Heart right ventricle (tissue), 16 donors: ENCODE measurements around the gene MYO3B. TPM values are rescaled to one million over a fixed set of nuclear protein-coding genes. Genes with fewer than 3 reads are reported as not detected.
"Not testable (repeated sequence)": the region's sequence is repeated elsewhere in the genome, so short reads cannot be mapped to it uniquely, and the experiment has no call there.

ENCODE experiments used
- ATAC-seq, 8 donors: fragments of 200-7000 bp; cut with Tn5 transposase; one replicate each; pipeline ENCODE4 v1.9.1; 2020; ENCODE audit warnings: mild to moderate bottlenecking in 8 of 8, moderate library complexity in 8 of 8, moderate number of reproducible peaks in 1 of 8
- DNase-seq, 2 donors: peaks; one replicate each; pipeline ENCODE4 v3.0.0-alpha.2; 2020
- H3K27ac ChIP-seq, 10 donors: fragments of 200-600 bp; sonication (generic) in 2 of 10; one replicate each; pipeline versions ENCODE4 v1.5.0 to v1.8.0; 2020 to 2022; ENCODE audit warnings: mild to moderate bottlenecking in 3 of 10
- H3K27me3 ChIP-seq, 7 donors: fragments of 200-600 bp; one replicate each; pipeline ENCODE4 v1.8.0; 2021 to 2022; ENCODE audit warnings: mild to moderate bottlenecking in 2 of 7
- H3K36me3 ChIP-seq, 9 donors: fragments of 200-600 bp; sonication (generic) in 1 of 9; one replicate each; pipeline versions ENCODE4 v1.5.0 to v1.8.0; 2020 to 2022; ENCODE audit warnings: mild to moderate bottlenecking in 2 of 9
- H3K4me1 ChIP-seq, 9 donors: fragments of 200-600 bp; sonication (generic) in 1 of 9; one replicate each; pipeline versions ENCODE4 v1.5.0 to v1.8.0; 2020 to 2022; ENCODE audit warnings: mild to moderate bottlenecking in 4 of 9
- H3K4me3 ChIP-seq, 10 donors: fragments of 200-600 bp; sonication (generic) in 2 of 10; one replicate each; pipeline versions ENCODE4 v1.5.0 to v1.8.0; 2020 to 2022; ENCODE audit warnings: mild to moderate bottlenecking in 7 of 10, moderate library complexity in 2 of 10
- H3K9me3 ChIP-seq, 11 donors: fragments of 200-600 bp in 10 of 11; sonication (generic) in 2 of 11; one replicate each; pipeline versions ENCODE4 v1.5.0 to v1.8.0; 2013 to 2022; ENCODE audit warnings: mild to moderate bottlenecking in 2 of 11, control low read depth in 1 of 11, moderate library complexity in 1 of 11
- CTCF ChIP-seq, 9 donors: fragments of 200-600 bp; sonication (generic) in 2 of 9; IDR thresholded peaks; one replicate each; pipeline versions ENCODE4 v1.5.0 to v1.8.0; 2021 to 2022; ENCODE audit warnings: antibody characterized with exemption in 9 of 9, mild to moderate bottlenecking in 5 of 9, moderate library complexity in 1 of 9
- whole genome bisulfite sequencing, 2 donors: extraction: QIAGEN DNeasy Blood & Tissue Kit; methylation state at CpG; one replicate each; pipeline ENCODE4 v1.1.7; 2013; ENCODE audit warnings: inconsistent platforms in 1 of 2; 5-methylcytosine and 5-hydroxymethylcytosine counted together
- intact Hi-C, 10 donors: fragments of 100-400 bp; cut with DNase I; formaldehyde crosslinking; loops; one replicate each; pipeline versions ENCODE4 v1.11.1 to v1.14.2; 2022
- polyA plus RNA-seq, 2 donors: library from polyadenylated mRNA; stranded (reverse); fragments of 200-250 nt; gene quantifications; one replicate each; pipeline ENCODE4 v1.2.3, GENCODE V29; 2013
- total RNA-seq, 10 donors: library from RNA; stranded (reverse); fragmentation: NEBNext Ultra II Directional in 3 of 10; extraction: Animal tissue kit (Norgen Biotek cat#: 25700) in 3 of 10; gene quantifications; one replicate each; pipeline versions ENCODE4 v1.2.1 to v1.2.4, GENCODE V29; 2021 to 2023
- donor health status: Arrhythmogenic right ventricular cardiomyopathy.
- donor health status: ischemic (EF 13 %, LVEDD 7.1; RV severe dilation, severe dysfunction).
- donor health status: healthy with polysubstance abuse.
- donor health status: DM: no; HTN: yes; CAD: no.
- donor health status: DM: no; HTN: no; CAD: no.
- donor health status: ischemic (EF 25% LVEDD 6.9; RV normal size, moderate dysfunction).
- donor health status: ischemic (EF 25% LVEDD 5.7; RV mildly dilated, moderate dysfunction).
- donor health status: healthy.
- donor health status: DM: yes; HTN: yes; CAD: no.
- donor health status: Ischemic cardiomyopathy.
- donor health status: ischemic (EF 35%, LVEDD 5.7; RV mildly dilated, moderate dysfunction).
- donor health status: nonischemic (EF 11% LVEDD 7.7; RV severe dilation, severe dysfunction).
- donor health status: DM: yes; HTN: yes; CAD: no.
- donor health status: PGD.
- donor health status: ischemic (EF 29% LVEDD 5.4; RV normal size, mild dysfunction).
- donor health status: nonischemic (EF 23%, LVEDD 6.1; RV moderate dilation, normal function).

Gene MYO3B
- total and polyA plus RNA-seq, 12 donors = 0.05 to 0.21 (median 0.09) TPM; not detected in 8

DNA sequence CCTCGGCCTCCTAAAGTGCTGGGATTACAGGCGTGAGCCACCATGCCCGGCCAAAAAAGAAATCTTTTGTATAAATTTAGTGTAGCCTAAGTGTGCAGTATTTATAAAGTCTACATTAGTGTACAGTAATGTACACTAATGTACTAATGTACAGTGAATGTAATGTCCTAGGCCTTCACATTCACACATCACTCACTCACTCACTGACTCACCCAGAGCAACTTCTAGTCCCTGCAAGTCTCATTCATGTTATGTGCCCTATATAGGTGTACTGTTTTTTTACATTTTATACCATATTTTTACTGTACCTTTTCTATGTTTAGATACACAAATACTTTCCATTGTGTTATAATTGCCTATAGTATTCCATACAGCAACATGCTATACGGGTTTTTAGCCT is 254.9 kb downstream of the MYO3B start:
- Histone ChIP-seq H3K4me1 (no peaks in the 10 kb centered on the region), H3K27ac (no peak overlapping the region), H3K4me3 (no peak overlapping the region), H3K27me3 (peaks cover 0 to 22% (median 0%) of the 10 kb centered on the region in 7 donors), H3K9me3 (no peaks in the 10 kb centered on the region), H3K36me3 (no peaks in the 10 kb centered on the region)
- intact Hi-C loops = no loop called here
- ATAC-seq (no peak), DNase-seq (no peak)
- WGBS, 2 donors = 91 to 92% methylated on average over 3 to 4 of the region's 4 CpGs
- no peak for TF ChIP-seq CTCF (IDR thresholded peaks at IDR 0.05)

DNA sequence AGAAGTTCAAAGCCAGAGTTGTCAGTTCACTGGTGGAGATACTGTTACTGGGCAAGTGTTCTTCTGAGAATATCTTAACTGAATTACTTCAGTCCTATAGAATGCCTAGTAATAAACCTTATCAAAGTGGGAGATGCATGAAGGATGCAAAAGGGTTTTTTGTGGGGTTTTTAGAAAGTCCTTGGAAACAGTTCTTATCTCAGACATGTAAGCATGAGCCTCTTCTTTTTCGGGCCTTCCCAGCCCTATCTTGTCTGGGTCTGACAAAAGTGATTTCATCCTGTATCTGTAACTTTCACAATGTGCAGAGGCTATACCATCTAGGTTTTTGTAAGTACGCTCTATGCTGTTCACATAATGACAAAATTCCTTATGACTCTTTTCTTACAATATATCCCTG is 255.5 kb downstream of the MYO3B start:
- ATAC-seq = no peak
- intact Hi-C loops = no loop called here
- H3K9me3 ChIP-seq = no peaks in the 10 kb centered on the region

GRCh38 chr2:170434396-170434795 is 256.4 kb downstream of the MYO3B start:
- DNase-seq, H3K36me3 ChIP-seq, intact Hi-C loops, H3K9me3 ChIP-seq, H3K4me3 ChIP-seq, ATAC-seq, H3K4me1 ChIP-seq, H3K27ac ChIP-seq: not testable (repeated sequence)
- peaks cover 0 to 18% (median 4%) of the 10 kb centered on the region in 7 donors for H3K27me3 ChIP-seq
- WGBS, 2 donors = 88 to 92% methylated on average over 5 of the region's 5 CpGs

More for the DNA sequence above, 255.5 kb downstream of the MYO3B start:
- H3K36me3 ChIP-seq = no peaks in the 10 kb centered on the region
- H3K27ac ChIP-seq = no peak overlapping the region
- H3K4me3 ChIP-seq = no peak overlapping the region
- DNase-seq = no peak
- TF ChIP-seq CTCF (IDR thresholded peaks at IDR 0.05) = no peak
- WGBS, 2 donors = 64% methylated on average over 2 of the region's 2 CpGs
- peaks cover 0 to 21% (median 0%) of the 10 kb centered on the region in 7 donors for H3K27me3 ChIP-seq
- H3K4me1 ChIP-seq = no peaks in the 10 kb centered on the region

DNA sequence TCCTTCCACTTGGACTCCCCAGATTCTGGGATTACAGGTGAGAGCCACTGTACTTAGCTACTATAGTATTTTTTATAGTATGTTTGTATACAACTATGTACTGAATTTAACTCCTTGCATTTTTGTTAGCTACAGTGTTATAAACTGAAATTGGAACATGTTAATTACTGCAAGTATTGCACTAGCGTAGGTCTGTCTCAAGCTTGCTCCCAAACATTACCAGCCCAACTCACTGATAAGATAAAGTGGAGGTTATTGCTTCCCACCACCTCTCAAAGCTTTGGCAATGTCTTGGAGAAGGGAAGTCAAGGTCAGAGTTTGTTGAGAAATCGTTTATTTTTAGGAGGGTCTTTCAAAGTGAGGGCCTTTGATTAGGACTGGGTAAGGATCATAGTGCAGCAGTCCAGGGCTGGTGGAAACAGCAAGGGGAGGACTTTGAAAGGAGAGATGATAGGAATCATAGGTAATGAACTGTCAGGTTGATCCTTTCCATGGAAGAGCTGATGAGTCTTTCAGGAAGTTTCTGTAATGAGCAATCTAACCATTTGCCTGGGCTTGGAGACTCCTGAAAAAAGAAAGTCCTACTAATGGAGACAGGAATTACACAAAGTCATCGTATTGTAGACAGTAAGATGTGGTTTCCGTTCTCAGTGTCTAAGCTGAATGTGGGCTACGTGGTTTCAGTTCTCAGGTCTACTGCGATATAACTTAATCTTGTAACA is 257.1 kb downstream of the MYO3B start:
- Histone ChIP-seq H3K27me3 (peaks cover 0 to 18% (median 4%) of the 10 kb centered on the region in 7 donors), H3K27ac (no peak overlapping the region), H3K36me3 (no peaks in the 10 kb centered on the region), H3K4me3 (no peak overlapping the region), H3K9me3 (no peaks in the 10 kb centered on the region), H3K4me1 (no peaks in the 10 kb centered on the region)
- intact Hi-C loops = no loop called here
- WGBS, 2 donors = 60 to 63% methylated on average over 6 of the region's 6 CpGs
- DNase-seq = no peak
- no peak for TF ChIP-seq CTCF (IDR thresholded peaks at IDR 0.05)
- no peak for ATAC-seq
